Measurements from ENCODE around the gene STX16.

DNA sequence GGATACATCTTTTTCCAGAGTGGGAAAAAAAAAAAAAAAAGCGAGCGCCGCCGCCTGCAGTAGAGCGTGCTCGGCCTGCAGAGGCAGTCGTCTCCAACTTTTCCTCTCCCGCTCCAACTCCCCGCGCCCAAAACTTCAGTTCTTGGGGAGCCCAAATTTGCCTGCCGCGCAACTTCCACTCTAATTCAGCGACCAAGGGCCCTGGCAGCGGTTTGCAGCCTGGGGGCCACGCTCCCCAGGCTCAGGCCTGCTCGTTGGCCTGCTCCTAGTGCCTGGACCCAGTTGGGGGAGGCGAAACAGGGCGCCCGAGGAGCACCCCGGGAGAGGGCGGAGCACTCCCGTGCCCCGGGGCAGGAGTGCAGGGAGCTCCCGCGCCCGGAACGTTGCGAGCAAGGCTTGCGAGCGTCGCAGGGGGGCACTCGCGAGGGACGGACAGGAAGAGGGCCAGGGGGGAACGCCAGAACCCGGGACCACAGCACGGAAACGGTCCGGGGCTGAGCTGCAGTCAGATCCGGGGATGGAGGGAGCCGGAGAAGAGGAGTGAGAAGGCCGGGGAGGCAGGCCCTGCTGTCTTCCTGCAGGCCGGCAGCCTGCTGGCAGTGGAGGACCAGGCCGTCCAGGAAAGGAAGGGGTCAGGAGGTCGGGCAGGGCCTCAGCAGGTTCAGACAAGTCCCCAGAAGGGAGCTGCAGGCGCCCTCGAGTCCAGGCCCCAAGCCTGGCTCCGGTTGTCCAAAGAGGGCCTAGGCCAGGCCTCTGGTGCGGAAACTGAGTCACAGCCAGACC, at the start of gene STX16:
- TF ChIP-seq, protein P1, sequence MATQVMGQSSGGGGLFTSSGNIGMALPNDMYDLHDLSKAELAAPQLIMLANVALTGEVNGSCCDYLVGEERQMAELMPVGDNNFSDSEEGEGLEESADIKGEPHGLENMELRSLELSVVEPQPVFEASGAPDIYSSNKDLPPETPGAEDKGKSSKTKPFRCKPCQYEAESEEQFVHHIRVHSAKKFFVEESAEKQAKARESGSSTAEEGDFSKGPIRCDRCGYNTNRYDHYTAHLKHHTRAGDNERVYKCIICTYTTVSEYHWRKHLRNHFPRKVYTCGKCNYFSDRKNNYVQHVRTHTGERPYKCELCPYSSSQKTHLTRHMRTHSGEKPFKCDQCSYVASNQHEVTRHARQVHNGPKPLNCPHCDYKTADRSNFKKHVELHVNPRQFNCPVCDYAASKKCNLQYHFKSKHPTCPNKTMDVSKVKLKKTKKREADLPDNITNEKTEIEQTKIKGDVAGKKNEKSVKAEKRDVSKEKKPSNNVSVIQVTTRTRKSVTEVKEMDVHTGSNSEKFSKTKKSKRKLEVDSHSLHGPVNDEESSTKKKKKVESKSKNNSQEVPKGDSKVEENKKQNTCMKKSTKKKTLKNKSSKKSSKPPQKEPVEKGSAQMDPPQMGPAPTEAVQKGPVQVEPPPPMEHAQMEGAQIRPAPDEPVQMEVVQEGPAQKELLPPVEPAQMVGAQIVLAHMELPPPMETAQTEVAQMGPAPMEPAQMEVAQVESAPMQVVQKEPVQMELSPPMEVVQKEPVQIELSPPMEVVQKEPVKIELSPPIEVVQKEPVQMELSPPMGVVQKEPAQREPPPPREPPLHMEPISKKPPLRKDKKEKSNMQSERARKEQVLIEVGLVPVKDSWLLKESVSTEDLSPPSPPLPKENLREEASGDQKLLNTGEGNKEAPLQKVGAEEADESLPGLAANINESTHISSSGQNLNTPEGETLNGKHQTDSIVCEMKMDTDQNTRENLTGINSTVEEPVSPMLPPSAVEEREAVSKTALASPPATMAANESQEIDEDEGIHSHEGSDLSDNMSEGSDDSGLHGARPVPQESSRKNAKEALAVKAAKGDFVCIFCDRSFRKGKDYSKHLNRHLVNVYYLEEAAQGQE (IDR thresholded peaks at IDR 0.05; ENCODE audit: insufficient read depth in 1 of 2, low read depth in 2 of 2, low read length in 2 of 2), result peak in 1 of 2 experiments; percentile 70; a peak in 1 of 4 replicates
- TF ChIP-seq FOXP2 (optimal IDR thresholded peaks at IDR 0.05; ENCODE audit: borderline replicate concordance, extremely low read depth, extremely low read length, insufficient read depth), result peak; percentile 99
- TF ChIP-seq POLR2AphosphoS5 (IDR thresholded peaks at IDR 0.05; ENCODE audit: low read depth, low read length), result peak; percentile 74

Data from PFSK-1 (cell line).